DMS153 treated with DMSO at 0.1 percent for 48 hours (cell line): ENCODE data around the gene KHDRBS2.
A peak's percentile ranks its signal among the peaks of the same experiment; 100 is the strongest.

Experiments
- DNase-seq: peaks from one replicate; lab custom pipeline; 2025; ENCODE audit not compliant: unreplicated experiment; lab: John Stamatoyannopoulos, UW

Gene KHDRBS2

GRCh38 chr6:62192593-62192992 lies 93.4 kb downstream of the KHDRBS2 start:
- no peak for DNase-seq

DNA sequence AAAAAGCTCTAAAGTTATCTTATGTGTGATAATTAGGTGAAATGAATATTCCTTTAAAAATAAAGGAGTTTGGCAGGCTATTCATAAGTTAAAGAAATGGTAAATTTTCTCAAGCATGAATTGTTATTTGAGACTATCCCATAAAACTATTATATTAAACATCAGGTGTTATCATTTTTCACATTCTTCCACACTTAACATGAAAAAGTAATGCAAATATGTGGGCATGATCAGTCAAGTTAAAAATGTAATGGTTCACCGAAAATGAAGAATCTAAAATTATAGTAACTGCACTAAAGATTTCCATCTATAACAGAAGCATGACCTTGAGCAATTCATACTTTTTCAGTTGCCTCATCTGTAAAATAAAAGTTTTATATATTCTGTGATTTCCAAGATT lies 110.8 kb downstream of the KHDRBS2 start:
- no peak for DNase-seq

GRCh38 chr6:62174548-62174947 lies 111.5 kb downstream of the KHDRBS2 start:
- no peak for DNase-seq

DNA sequence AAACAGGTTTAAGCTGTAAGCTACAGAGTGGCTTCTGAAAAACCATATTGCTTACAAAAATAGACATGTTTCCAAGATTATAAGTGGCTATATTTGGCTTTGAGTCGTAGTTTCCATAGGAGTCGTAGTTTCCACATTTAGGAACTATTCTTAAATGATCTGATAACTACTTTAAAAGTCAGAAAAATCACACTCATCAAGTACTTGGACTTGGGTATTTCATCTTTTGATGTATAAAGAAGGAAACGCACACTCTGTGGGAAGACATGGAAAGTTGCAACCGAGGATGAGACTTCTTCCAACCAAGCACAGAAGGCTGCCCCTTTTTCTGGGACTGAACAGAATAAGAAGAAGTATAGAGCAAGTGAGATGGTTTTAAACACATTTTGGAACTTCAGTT lies 118.3 kb downstream of the KHDRBS2 start:
- no peak for DNase-seq

- DNase-seq, result no peak
These were observed 123.2 kb downstream of the KHDRBS2 start for GRCh38 chr6:62162858-62163257.

- DNase-seq, result no peak
These were observed 133.2 kb downstream of the KHDRBS2 start for GRCh38 chr6:62152796-62153195.

GRCh38 chr6:62150048-62150663 lies 135.9 kb downstream of the KHDRBS2 start:
- DNase-seq, result peak; percentile 2

- DNase-seq, result no peak
These were observed 138.8 kb downstream of the KHDRBS2 start for GRCh38 chr6:62146954-62147853.

GRCh38 chr6:62129127-62129526 lies 156.9 kb downstream of the KHDRBS2 start:
- no peak for DNase-seq

- no peak for DNase-seq
These were observed 166.6 kb downstream of the KHDRBS2 start for GRCh38 chr6:62119401-62119800.

DNA sequence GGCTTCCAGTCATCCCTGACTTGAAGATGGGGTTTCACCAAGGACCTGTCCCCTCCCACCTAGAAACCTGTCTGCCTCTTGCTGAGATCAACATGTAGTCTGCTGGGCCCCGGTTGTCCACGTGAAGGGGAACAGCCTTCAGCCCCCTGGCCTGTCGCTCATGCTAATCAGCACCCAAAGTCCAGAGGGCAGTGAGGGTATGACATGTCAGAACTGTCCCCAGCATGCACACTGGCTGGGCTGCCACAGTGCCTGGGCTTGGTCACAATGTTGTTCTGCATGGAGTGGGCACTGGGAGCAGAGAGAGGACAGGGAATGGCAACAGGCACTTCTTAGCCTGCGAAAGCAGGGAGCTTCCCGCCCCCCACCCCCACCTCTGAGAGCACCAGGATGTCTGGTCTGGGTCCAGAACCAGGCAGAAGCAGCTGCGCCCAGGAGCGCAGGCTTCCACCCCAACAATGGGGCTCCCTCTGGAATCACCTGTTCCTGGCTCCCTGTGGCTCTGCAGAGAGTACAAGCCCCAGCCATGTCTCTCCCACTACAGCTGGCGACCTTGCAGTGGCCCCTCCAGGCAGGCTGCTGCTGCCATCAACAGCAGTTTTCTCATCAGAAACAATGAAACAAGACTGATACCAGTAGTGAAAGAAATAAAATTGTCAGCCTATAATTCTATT lies 182.7 kb downstream of the KHDRBS2 start:
- no peak for DNase-seq

DNA sequence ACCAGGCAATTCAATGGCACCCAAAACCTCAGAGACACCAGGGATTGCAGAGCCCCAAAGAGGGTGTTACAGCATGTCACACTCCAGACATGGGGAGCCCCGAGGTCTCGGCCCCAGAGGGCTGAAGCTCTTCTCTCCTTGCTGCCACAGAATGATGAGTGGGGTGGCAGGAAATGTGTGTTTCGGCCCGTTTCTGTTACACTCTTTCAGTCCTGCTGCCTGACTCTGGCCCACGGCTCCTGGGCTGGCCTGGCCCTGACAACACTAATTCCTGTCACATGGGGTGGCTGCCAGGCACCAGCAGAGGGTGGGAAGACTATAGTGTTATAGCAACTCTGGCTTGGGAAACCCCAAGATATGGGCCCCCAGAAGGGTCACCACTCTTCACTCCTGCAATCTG lies 183.6 kb downstream of the KHDRBS2 start:
- DNase-seq, result no peak

DNA sequence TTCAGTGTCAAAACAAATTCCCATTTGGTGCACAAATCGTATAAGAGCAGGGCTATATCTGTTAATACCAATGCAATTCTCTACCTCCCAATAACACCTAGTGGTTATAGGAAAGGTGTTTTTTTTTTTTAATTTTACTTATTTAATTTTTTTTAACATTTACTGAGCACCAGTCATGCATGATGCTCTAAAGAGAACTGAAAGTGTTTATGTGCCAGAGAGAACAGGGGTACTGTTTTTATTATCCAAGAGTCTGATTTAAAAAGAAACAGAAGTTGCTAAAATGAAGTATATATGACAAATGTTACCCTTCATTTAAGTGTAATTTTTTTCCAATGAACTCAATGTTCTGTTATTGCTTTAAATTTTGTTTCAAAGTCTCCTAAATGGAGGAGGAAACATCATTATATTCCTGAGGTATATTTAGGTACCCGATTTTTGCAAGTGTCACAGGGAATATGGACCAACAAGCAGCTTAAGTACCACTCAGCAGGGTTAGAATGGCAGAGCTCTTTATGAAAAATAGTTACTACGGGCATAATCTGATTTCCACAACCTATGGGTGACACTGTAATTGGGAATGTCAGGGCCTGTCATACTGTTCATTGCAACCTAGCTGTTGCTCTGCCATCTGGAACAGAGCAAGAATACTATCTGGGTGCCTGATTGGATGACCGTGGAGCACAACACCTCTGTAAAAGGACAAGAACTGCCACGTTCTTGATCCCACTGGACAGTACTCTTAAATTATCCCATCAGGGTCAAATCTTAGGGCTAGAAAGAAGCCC lies 195.4 kb downstream of the KHDRBS2 start:
- DNase-seq, result no peak

- no peak for DNase-seq
These were observed 196.2 kb downstream of the KHDRBS2 start for GRCh38 chr6:62089781-62090180.

DNA sequence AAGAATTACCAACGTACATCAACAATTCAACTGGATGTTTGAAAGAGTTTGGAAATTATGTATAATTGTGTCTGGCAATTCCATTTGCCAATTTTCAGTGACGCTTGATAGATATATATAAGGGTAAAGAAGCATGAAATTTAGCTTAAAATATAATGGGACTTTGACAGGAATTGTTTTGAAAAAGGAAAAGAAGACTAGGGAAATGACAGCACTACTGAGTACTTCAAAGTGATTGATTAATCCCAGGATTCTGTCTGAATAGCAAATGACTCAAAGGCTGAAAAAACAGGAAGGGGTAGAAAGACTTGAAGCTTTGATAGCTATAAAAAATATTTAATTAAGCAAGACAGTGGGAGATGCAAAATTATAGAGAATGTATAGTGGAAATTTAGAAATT lies 200.0 kb downstream of the KHDRBS2 start:
- no peak for DNase-seq

DNA sequence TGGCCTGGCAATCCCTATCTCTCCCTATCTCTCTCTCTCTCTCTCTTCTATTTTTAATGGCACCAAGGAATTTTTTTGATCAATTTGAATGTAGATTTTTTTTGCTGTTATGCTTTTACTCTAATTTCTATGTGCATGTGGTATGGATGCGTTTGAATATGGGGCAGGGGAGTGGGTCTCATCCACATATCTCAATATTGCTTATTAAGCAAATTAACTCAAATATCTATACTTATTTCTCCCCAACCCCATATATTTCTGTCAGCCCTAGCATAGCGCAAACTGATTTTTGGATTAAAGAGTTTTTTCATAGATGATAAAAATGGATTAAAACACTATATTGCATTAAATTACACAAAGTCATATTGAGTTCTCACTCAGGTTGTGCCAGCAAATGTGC lies 210.2 kb downstream of the KHDRBS2 start:
- no peak for DNase-seq

GRCh38 chr6:62059901-62060300 lies 226.1 kb downstream of the KHDRBS2 start:
- no peak for DNase-seq

GRCh38 chr6:62057300-62057699 lies 228.7 kb downstream of the KHDRBS2 start:
- no peak for DNase-seq

- no peak for DNase-seq
These were observed 240.5 kb downstream of the KHDRBS2 start for GRCh38 chr6:62045502-62045901.

DNA sequence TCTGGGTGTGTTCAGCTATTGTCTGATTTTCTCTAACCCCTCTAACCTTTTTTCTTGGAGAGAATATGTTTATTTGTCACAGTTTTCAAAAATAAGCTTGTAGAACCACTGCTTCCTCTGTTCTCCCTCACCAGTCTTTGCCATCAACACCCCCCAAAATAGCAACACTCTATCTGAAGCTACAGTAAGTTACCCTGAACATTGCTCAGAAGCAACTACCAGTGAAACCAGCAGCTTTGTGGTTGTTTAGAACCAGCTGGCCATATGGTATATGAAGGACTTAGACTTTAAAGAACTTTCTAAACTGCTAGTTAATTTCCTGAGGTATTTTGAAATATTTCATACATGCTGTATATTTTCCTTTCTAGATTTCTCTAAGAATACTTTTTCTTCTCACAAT lies 242.9 kb downstream of the KHDRBS2 start:
- DNase-seq, result no peak

DNA sequence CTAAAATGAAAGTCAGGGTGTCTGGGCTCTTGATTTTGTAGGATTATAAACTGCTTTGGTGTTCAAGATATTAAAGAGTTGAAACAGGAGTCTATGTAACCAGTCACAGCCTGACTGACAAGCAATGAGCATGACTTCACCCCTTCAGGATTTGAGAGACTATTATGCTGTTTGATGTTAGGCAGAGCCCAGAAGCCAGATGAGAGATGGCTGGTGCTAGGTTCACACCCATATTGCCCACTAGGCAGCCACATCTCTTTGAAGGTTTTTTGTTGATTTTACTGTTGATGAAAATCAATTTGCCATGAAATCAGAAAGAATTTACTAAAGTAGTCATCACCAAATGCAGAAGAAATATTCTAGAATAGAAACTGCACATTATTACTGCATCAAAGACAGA lies 243.6 kb downstream of the KHDRBS2 start:
- DNase-seq, result no peak
